IMR-90 (cell line): ENCODE results near the gene LTN1. TPM values are rescaled to one million over a fixed set of nuclear protein-coding genes. Genes with fewer than 3 reads are reported as not detected.

ENCODE experiments used
- ATAC-seq: fragments of 200-7000 bp; cut with Tn5 transposase; 2 replicates; pipeline ENCODE4 v1.9.1; 2020; ENCODE audit warnings: low read depth, mild to moderate bottlenecking, moderate library complexity
- BruUV-seq: library from RNA; stranded (reverse); fragments of 400-500 nt; replicated peaks from 2 replicates; lab custom pipeline; 2021; lab: Mats Ljungman, UMichigan
- CTCF ChIA-PET: fragments of 300-600 bp; formaldehyde crosslinking; extraction: SDS; loops from one replicate; lab custom pipeline; 2021; ENCODE audit warnings: antibody characterized with exemption; lab: Yijun Ruan, JAX
- POLR2A ChIA-PET: fragments of 300-600 bp; sonication (Branson Sonifier 250); formaldehyde crosslinking; loops from one replicate; lab custom pipeline; 2022; ENCODE audit warnings: antibody characterized with exemption; ENCODE audit not compliant: unreplicated experiment; lab: Charles Lee
- DNase-seq: peaks from one replicate; pipeline ENCODE4 v3.0.0; 2013
- H2AFZ ChIP-seq: replicated peaks from 2 replicates; pipeline ENCODE3; 2013; ENCODE audit warnings: low read length, mild to moderate bottlenecking; ENCODE audit not compliant: poor library complexity
- H2AK5ac ChIP-seq: 2 replicates; pipeline ENCODE4 v1.6.1; 2013; ENCODE audit warnings: low read depth, low read length, inconsistent platforms
- H2AK9ac ChIP-seq: replicated peaks from 2 replicates; pipeline ENCODE3; 2013; ENCODE audit warnings: mild to moderate bottlenecking, low read depth, low read length, moderate library complexity; ENCODE audit not compliant: poor library complexity
- H2BK120ac ChIP-seq: 2 replicates; pipeline ENCODE4 v1.6.1; 2013; ENCODE audit warnings: low read depth, low read length, inconsistent platforms
- H2BK15ac ChIP-seq: 3 replicates; pipeline ENCODE4 v1.6.1; 2013; ENCODE audit warnings: low read depth, low read length, inconsistent platforms
- H2BK20ac ChIP-seq: 2 replicates; pipeline ENCODE4 v1.6.1; 2013; ENCODE audit warnings: low read depth, mild to moderate bottlenecking, inconsistent platforms, low read length, moderate library complexity
- H2BK5ac ChIP-seq: 2 replicates; pipeline ENCODE4 v1.6.1; 2013; ENCODE audit warnings: mild to moderate bottlenecking, low read depth, low read length, inconsistent platforms; ENCODE audit not compliant: poor library complexity, severe bottlenecking
- H3K14ac ChIP-seq: replicated peaks from 2 replicates; pipeline ENCODE4 v1.6.1; 2013; ENCODE audit warnings: low read depth, low read length, inconsistent platforms
- H3K18ac ChIP-seq: 2 replicates; pipeline ENCODE4 v1.6.1; 2013; ENCODE audit warnings: low read depth, low read length, control low read depth
- H3K23ac ChIP-seq: 2 replicates; pipeline ENCODE4 v1.6.1; 2013; ENCODE audit warnings: low read depth, low read length, inconsistent platforms
- H3K27ac ChIP-seq: 2 replicates; pipeline ENCODE4 v1.5.1; 2013; ENCODE audit warnings: mild to moderate bottlenecking, control low read depth, low read length; ENCODE audit not compliant: insufficient read depth
- H3K27me3 ChIP-seq: 2 replicates; pipeline ENCODE4 v1.6.1; 2013; ENCODE audit warnings: low read length; ENCODE audit not compliant: control insufficient read depth, insufficient read depth
- H3K36me3 ChIP-seq: 2 replicates; pipeline ENCODE4 v1.6.1; 2013; ENCODE audit warnings: low read length, mixed read lengths; ENCODE audit not compliant: control insufficient read depth, insufficient read depth
- H3K4ac ChIP-seq: 2 replicates; pipeline ENCODE4 v1.6.1; 2013; ENCODE audit warnings: low read depth, low read length, inconsistent platforms
- H3K4me1 ChIP-seq: 2 replicates; pipeline ENCODE4 v1.6.1; 2013; ENCODE audit warnings: low read length, mixed read lengths; ENCODE audit not compliant: control insufficient read depth, insufficient read depth
- H3K4me2 ChIP-seq: 2 replicates; pipeline ENCODE4 v1.6.1; 2013; ENCODE audit warnings: low read depth, mild to moderate bottlenecking, control low read depth, low read length, moderate library complexity
- H3K4me3 ChIP-seq: 2 replicates; pipeline ENCODE4 v1.5.1; 2013; ENCODE audit warnings: low read depth, mild to moderate bottlenecking, control low read depth, low read length, moderate library complexity; ENCODE audit not compliant: insufficient read depth
- H3K56ac ChIP-seq: 2 replicates; pipeline ENCODE4 v1.6.1; 2013; ENCODE audit warnings: low read length, inconsistent platforms; ENCODE audit not compliant: insufficient read depth; ENCODE audit errors: extremely low read depth
- H3K79me1 ChIP-seq, 2 experiments: 2 replicates each; pipeline ENCODE4 v1.6.1; 2013; ENCODE audit warnings: low read length in 2 of 2, inconsistent platforms in 1 of 2, low read depth in 1 of 2
- H3K9ac ChIP-seq: 2 replicates; pipeline ENCODE4 v1.6.1; 2013; ENCODE audit warnings: low read depth, low read length, control low read depth
- H3K9me1 ChIP-seq: 2 replicates; pipeline ENCODE4 v1.6.1; 2013; ENCODE audit warnings: low read length, inconsistent platforms; ENCODE audit not compliant: insufficient read depth
- H3K9me3 ChIP-seq: 2 replicates; pipeline ENCODE4 v1.6.1; 2013; ENCODE audit warnings: low read length; ENCODE audit not compliant: control insufficient read depth, insufficient read depth
- H4K20me1 ChIP-seq: 2 replicates; pipeline ENCODE4 v1.6.1; 2013; ENCODE audit warnings: low read length, inconsistent platforms; ENCODE audit not compliant: insufficient read depth
- H4K5ac ChIP-seq: 2 replicates; pipeline ENCODE4 v1.6.1; 2013; ENCODE audit warnings: mild to moderate bottlenecking, low read depth, low read length, control low read depth
- H4K8ac ChIP-seq, 2 experiments: 2 replicates each; pipeline ENCODE4 v1.6.1; 2013; ENCODE audit warnings: low read depth in 2 of 2, low read length in 2 of 2, control low read depth in 1 of 2, inconsistent platforms in 1 of 2
- H4K91ac ChIP-seq: 2 replicates; pipeline ENCODE4 v1.6.1; 2013; ENCODE audit warnings: low read depth, low read length, inconsistent platforms; ENCODE audit not compliant: insufficient read depth
- MAFK ChIP-seq: IDR thresholded peaks from 2 replicates; pipeline ENCODE4 v1.6.1; 2012; ENCODE audit warnings: low read depth, low read length, improper control_type of control experiment
- POLR2A ChIP-seq: IDR thresholded peaks from 2 replicates; pipeline ENCODE4 v1.6.1; 2012; ENCODE audit warnings: mild to moderate bottlenecking, low read depth, low read length
- RCOR1 ChIP-seq: IDR thresholded peaks from 2 replicates; pipeline ENCODE4 v1.6.1; 2012; ENCODE audit warnings: mild to moderate bottlenecking, low read length, improper control_type of control experiment; ENCODE audit not compliant: insufficient replicate concordance
- RFX5 ChIP-seq: IDR thresholded peaks from 2 replicates; pipeline ENCODE4 v1.8.0; 2012; ENCODE audit warnings: low read depth, mild to moderate bottlenecking, low read length, moderate library complexity
- dilution Hi-C: fragments of 300-500 bp; cut with HindIII; formaldehyde crosslinking; loops from one replicate; pipeline ENCODE4 v1.14.3; 2018; ENCODE audit warnings: low sequenced_read_pairs; ENCODE audit not compliant: unreplicated experiment
- in situ Hi-C: fragments of 300-500 bp; cut with MboI; formaldehyde crosslinking; loops from 3 replicates; pipeline ENCODE4 v1.14.3; 2019; ENCODE audit warnings: low sequenced_read_pairs, inconsistent platforms, mixed read lengths
- intact Hi-C: fragments of 100-400 bp; cut with micrococcal nuclease; formaldehyde crosslinking; loops from 2 replicates; pipeline ENCODE4 v1.10.0; 2022
- polyA plus RNA-seq, 3 experiments: library from polyadenylated mRNA; depleted of rRNA; stranded (reverse); fragments of >200 nt; gene quantifications; 2 replicates each; pipeline ENCODE4 v1.2.3, GENCODE V29; 2012; ENCODE audit warnings: low replicate concordance in 1 of 3
- total RNA-seq: library from RNA; depleted of rRNA; stranded (reverse); fragments of >200 nt; gene quantifications from 2 replicates; pipeline ENCODE4 v1.2.3, GENCODE V29; 2012
- TF ChIP-seq, protein P1 (sequence below): conservative IDR thresholded peaks from 2 replicates; pipeline ENCODE4 v1.5.1; 2012; ENCODE audit warnings: mild to moderate bottlenecking, low read depth, low read length, improper control_type of control experiment
- TF ChIP-seq, protein P2 (sequence below): fragments of 150-350 bp; IDR thresholded peaks from 2 replicates; pipeline ENCODE4 v1.6.1; 2016; ENCODE audit warnings: low read depth, mild to moderate bottlenecking, low read length, moderate library complexity, borderline replicate concordance

LTN1 gene
- total and polyA plus RNA-seq, 2 of the 4 experiments (the other 2 are of a cell fraction), result 6.7 to 35.5 TPM

DNA sequence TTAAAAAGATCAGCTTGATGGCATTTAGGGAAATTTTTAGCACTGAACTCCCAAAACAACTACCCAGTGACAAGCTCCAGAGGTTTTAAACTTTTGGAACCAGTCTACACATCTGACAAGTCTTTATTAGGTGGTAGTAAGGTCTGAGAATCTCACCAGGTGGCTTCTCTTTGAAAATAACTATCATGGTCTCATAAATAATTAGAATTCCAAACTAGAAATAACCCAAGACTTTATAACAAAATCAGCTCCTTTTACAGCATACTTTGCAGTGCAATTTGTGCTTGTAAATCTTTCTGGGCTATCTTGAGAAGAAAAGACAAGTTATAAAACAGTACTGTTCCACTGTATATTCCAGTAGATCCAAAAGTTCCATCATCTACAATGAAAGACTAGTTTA lies 108.7 kb downstream of the LTN1 start:
- H2AFZ ChIP-seq, result no peak overlapping the region
- 0 out of 2 replicates have a peak overlapping the region, but pooled peaks have one; percentile 1 for H3K4ac ChIP-seq
- no peak overlapping the region for H2BK20ac ChIP-seq
- no peak overlapping the region for H3K14ac ChIP-seq
- H4K8ac ChIP-seq, result peak overlapping the region in 1 of 2 experiments; percentile 33; a peak in 1 of 4 replicates
- H3K18ac ChIP-seq, result no peak overlapping the region
- POLR2A ChIA-PET, result no interaction called here
- no peaks in the 10 kb centered on the region for H3K9me3 ChIP-seq
- H2BK5ac ChIP-seq, result no peak overlapping the region
- no peak overlapping the region for H2BK15ac ChIP-seq
- no peak overlapping the region for H3K23ac ChIP-seq
- in situ Hi-C loops, result no loop called here
- ATAC-seq, result no peak
- no peak overlapping the region for H3K4me3 ChIP-seq
- H3K79me1 ChIP-seq, result peaks cover 8 to 10% of the 10 kb centered on the region in 2 experiments; a peak in 3 of 4 replicates
- H2AK5ac ChIP-seq, result no peak overlapping the region
- no peak overlapping the region; the same call in 1 of the 2 replicates for H3K9ac ChIP-seq
- no peaks in the 10 kb centered on the region for H4K20me1 ChIP-seq
- no peak overlapping the region for H2AK9ac ChIP-seq
- peaks cover 3% of the 10 kb centered on the region; the same call in 1 of the 2 replicates for H3K9me1 ChIP-seq
- dilution Hi-C loops, result no loop called here
- H3K4me1 ChIP-seq, result 0 out of 2 replicates have a peak, but pooled peaks cover 2% of the 10 kb centered on the region
- CTCF ChIA-PET, result interaction anchor here (1.2 kb wide), 1 partner anchor 142 kb away, joined by 3 read pairs; no protein-coding TSS in a partner anchor
- no peak overlapping the region for H2BK120ac ChIP-seq
- H3K4me2 ChIP-seq, result peak overlapping the region; percentile 88
- H4K91ac ChIP-seq, result no peak overlapping the region
- DNase-seq, result no peak
- H3K27me3 ChIP-seq, result no peaks in the 10 kb centered on the region
- intact Hi-C loops, result loop anchor here (5.0 kb wide), 1 partner anchor 62 kb away; no protein-coding TSS in a partner anchor
- no peak overlapping the region; the same call in 1 of the 2 replicates for H3K27ac ChIP-seq
- H3K56ac ChIP-seq, result no peak overlapping the region
- 0 out of 2 replicates have a peak, but pooled peaks cover 1% of the 10 kb centered on the region for H3K36me3 ChIP-seq
- no TSS peak for BruUV-seq
- TF ChIP-seq RCOR1 (no peak), POLR2A (no peak), MAFK (no peak), RFX5 (no peak)
- TF ChIP-seq, protein P1, sequence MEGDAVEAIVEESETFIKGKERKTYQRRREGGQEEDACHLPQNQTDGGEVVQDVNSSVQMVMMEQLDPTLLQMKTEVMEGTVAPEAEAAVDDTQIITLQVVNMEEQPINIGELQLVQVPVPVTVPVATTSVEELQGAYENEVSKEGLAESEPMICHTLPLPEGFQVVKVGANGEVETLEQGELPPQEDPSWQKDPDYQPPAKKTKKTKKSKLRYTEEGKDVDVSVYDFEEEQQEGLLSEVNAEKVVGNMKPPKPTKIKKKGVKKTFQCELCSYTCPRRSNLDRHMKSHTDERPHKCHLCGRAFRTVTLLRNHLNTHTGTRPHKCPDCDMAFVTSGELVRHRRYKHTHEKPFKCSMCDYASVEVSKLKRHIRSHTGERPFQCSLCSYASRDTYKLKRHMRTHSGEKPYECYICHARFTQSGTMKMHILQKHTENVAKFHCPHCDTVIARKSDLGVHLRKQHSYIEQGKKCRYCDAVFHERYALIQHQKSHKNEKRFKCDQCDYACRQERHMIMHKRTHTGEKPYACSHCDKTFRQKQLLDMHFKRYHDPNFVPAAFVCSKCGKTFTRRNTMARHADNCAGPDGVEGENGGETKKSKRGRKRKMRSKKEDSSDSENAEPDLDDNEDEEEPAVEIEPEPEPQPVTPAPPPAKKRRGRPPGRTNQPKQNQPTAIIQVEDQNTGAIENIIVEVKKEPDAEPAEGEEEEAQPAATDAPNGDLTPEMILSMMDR, result no peak
- TF ChIP-seq, protein P2, sequence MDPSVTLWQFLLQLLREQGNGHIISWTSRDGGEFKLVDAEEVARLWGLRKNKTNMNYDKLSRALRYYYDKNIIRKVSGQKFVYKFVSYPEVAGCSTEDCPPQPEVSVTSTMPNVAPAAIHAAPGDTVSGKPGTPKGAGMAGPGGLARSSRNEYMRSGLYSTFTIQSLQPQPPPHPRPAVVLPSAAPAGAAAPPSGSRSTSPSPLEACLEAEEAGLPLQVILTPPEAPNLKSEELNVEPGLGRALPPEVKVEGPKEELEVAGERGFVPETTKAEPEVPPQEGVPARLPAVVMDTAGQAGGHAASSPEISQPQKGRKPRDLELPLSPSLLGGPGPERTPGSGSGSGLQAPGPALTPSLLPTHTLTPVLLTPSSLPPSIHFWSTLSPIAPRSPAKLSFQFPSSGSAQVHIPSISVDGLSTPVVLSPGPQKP, result no peak
- H4K5ac ChIP-seq, result no peak overlapping the region
